Erythroblast (primary cell): ENCODE measurements around the gene AJM1.

Experiments
- GATA1 ChIP-seq: IDR thresholded peaks from 2 replicates; pipeline ENCODE4 v1.6.1; 2011; ENCODE audit warnings: low read depth, mild to moderate bottlenecking, control low read depth, low read length, moderate library complexity
- POLR2A ChIP-seq: IDR thresholded peaks from 2 replicates; pipeline ENCODE4 v1.6.1; 2011; ENCODE audit warnings: mild to moderate bottlenecking, low read length

DNA sequence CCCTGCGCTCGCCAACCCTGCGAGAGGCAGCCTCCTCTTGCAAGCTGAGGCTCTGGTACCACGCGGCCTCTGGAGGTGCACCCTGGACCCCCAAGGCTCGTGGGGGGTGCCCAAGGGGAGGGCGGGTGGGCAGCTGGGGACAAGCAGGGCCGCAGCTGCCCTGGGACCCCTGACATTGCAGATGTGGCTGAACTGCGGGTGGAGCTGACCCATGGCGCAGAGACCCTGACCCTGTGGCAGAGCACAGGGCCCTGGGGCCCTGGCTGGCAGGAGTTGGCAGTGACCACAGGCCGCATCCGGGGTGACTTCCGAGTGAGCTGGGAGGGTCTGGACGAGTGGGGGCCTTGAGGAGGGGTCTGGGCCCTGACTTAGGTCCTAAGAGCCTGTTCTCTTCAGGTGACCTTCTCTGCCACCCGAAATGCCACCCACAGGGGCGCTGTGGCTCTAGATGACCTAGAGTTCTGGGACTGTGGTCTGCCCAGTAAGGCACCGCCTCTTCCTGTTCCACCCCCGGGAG lies 11.4 kb downstream of the AJM1 start:
- no peak for TF ChIP-seq POLR2A
- no peak for TF ChIP-seq GATA1
